OCI-LY7 (cell line): ENCODE data around the gene CORO2B.

Experiments
- EZH2phosphoT487 ChIP-seq: fragments of 200-600 bp; sonication (generic); IDR thresholded peaks from 2 replicates; pipeline ENCODE4 v1.6.1; 2018; ENCODE audit warnings: low read depth, borderline replicate concordance, mild to moderate bottlenecking, mixed run types, antibody characterized with exemption, low read length, moderate library complexity, mixed read lengths
- TF ChIP-seq, protein P1 (sequence below): fragments of 200-600 bp; sonication (generic); conservative IDR thresholded peaks from 2 replicates; pipeline ENCODE4 v1.5.1; 2014; ENCODE audit warnings: mild to moderate bottlenecking, antibody characterized with exemption, low read length, moderate library complexity, mixed read lengths

DNA sequence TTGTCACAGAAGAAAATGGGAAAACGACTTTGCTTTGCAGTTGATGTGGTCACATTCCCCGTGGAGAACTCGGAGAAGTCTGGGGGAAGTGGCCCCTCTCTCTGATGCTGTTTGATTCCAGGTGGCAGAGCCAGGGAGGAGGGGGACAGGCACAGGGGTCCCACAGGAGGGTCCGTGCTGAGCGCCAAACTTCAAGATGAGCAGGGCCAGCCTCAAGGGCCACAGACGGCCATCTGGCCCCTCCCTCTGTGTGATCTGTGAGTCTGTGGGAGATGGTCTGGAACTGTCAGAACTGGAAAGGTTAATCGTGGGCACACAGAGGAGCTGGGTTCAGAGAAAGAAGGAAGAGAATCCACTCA lies 23.1 kb upstream of the CORO2B start:
- TF ChIP-seq, protein P1, sequence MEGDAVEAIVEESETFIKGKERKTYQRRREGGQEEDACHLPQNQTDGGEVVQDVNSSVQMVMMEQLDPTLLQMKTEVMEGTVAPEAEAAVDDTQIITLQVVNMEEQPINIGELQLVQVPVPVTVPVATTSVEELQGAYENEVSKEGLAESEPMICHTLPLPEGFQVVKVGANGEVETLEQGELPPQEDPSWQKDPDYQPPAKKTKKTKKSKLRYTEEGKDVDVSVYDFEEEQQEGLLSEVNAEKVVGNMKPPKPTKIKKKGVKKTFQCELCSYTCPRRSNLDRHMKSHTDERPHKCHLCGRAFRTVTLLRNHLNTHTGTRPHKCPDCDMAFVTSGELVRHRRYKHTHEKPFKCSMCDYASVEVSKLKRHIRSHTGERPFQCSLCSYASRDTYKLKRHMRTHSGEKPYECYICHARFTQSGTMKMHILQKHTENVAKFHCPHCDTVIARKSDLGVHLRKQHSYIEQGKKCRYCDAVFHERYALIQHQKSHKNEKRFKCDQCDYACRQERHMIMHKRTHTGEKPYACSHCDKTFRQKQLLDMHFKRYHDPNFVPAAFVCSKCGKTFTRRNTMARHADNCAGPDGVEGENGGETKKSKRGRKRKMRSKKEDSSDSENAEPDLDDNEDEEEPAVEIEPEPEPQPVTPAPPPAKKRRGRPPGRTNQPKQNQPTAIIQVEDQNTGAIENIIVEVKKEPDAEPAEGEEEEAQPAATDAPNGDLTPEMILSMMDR, result no peak
- no peak for TF ChIP-seq EZH2phosphoT487
